ENCODE measurements around the gene CCDC138.

GRCh38 chr2:108923736-108924579 lies 137.4 kb downstream of the CCDC138 start:
- TF ChIP-seq CTCF (IDR thresholded peaks at IDR 0.05; ENCODE audit: insufficient read depth, low read depth, low read length) (no peak), EZH2 (IDR thresholded peaks at IDR 0.05; ENCODE audit: insufficient read depth, low read length) (no peak)

All from astrocyte (in vitro differentiated cells and primary cell).